Measurements from ENCODE around the gene PAX2. TPM values are rescaled to one million over a fixed set of nuclear protein-coding genes. Genes with fewer than 3 reads are reported as not detected.

PAX2 gene
- total and polyA plus RNA-seq, 2 of the 13 experiments (the other 11 are each of a cell fraction or from before 2014, with no cell fraction given): not detected

DNA sequence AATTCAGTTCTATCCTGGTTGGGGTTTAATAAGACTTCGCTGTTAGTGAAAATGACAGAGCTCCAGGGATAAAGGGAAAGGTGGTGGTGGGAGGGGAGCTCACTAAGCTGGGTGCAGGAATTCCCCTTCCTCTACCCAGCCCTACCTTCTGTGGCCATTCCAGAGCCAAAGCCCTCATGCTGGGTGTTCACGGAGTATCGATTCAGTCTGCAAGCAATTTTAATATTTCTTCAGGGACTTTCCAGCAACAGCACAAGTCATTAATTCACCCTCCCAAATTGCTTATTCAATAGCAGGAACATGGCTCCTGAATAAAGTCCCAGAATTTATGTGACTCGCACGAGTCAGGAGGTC lies 22.0 kb downstream of the PAX2 start:
- in situ Hi-C loops (cut with HindIII; ENCODE audit: extremely low pct_ligation_motif_present, low pct_unique_long_range_greater_than_20kb): no loop called here
- Histone ChIP-seq H3K27ac (ENCODE audit: extremely low read length, insufficient read depth, low read length) (no peak overlapping the region), H3K36me3 (replicated peaks in 1 of 2; ENCODE audit: control insufficient read depth in 1 of 2, insufficient read depth in 2 of 2, low read length in 2 of 2) (no peaks in the 10 kb centered on the region), H3K4me2 (ENCODE audit: low read depth, low read length) (no peak overlapping the region), H3K4me1 (ENCODE audit: insufficient read depth, low read length) (no peaks in the 10 kb centered on the region), H3K27me3 (ENCODE audit: control insufficient read depth in 1 of 2, insufficient read depth in 2 of 2, low read length in 2 of 2) (peaks cover 1 to 10% of the 10 kb centered on the region in 2 experiments; a peak in 3 of 5 replicates), H3K4me3 (replicated peaks in 1 of 3; ENCODE audit: insufficient read depth in 1 of 3, low read depth in 2 of 3, low read length in 3 of 3) (no peak overlapping the region), H4K20me1 (ENCODE audit: insufficient read depth, low read length) (no peaks in the 10 kb centered on the region), H3K9me3 (ENCODE audit: low read length) (no peaks in the 10 kb centered on the region), H3K9ac (ENCODE audit: insufficient read depth, low read depth, low read length) (no peak overlapping the region), H3K79me2 (ENCODE audit: insufficient read depth, low read length) (no peaks in the 10 kb centered on the region), H2AFZ (ENCODE audit: low read length) (no peak overlapping the region)
- 35% methylated on average over 5 of the region's 5 CpGs for WGBS (ENCODE audit: low lambda C conversion rate)
- FAIRE-seq: no peak
- no TSS peak for BruUV-seq (replicated peaks)
- ChIA-PET POLR2A (no interaction called here), CTCF (ENCODE audit: low intra/inter-chr PET ratio, low total read pairs) (no interaction called here)
- no peak; the same call in 2 of the 3 replicates for ATAC-seq
- DNase-seq (ENCODE audit: low spot score): no peak
- intact Hi-C loops (cut with micrococcal nuclease; ENCODE audit: unreplicated experiment): no loop called here
- TF ChIP-seq AGO2 (optimal IDR thresholded peaks at IDR 0.05; ENCODE audit: low read depth, low read length) (no peak), CEBPG (CRISPR knock-in tag; IDR thresholded peaks at IDR 0.05) (no peak), SMARCC2 (IDR thresholded peaks at IDR 0.05) (no peak), ZNF337 (CRISPR knock-in tag; IDR thresholded peaks at IDR 0.05; ENCODE audit: borderline replicate concordance, low read depth) (no peak), THYN1 (CRISPR knock-in tag; IDR thresholded peaks at IDR 0.05; ENCODE audit: borderline replicate concordance, low read depth) (no peak), TEAD2 (CRISPR knock-in tag; IDR thresholded peaks at IDR 0.05) (no peak), ZNF614 (CRISPR knock-in tag; IDR thresholded peaks at IDR 0.05; ENCODE audit: borderline replicate concordance) (no peak), ZFP36L2 (CRISPR knock-in tag; IDR thresholded peaks at IDR 0.05) (no peak), MIER2 (CRISPR knock-in tag; IDR thresholded peaks at IDR 0.05) (no peak), ZNF543 (CRISPR knock-in tag; IDR thresholded peaks at IDR 0.05) (no peak)
- TF ChIP-seq, protein P1, sequence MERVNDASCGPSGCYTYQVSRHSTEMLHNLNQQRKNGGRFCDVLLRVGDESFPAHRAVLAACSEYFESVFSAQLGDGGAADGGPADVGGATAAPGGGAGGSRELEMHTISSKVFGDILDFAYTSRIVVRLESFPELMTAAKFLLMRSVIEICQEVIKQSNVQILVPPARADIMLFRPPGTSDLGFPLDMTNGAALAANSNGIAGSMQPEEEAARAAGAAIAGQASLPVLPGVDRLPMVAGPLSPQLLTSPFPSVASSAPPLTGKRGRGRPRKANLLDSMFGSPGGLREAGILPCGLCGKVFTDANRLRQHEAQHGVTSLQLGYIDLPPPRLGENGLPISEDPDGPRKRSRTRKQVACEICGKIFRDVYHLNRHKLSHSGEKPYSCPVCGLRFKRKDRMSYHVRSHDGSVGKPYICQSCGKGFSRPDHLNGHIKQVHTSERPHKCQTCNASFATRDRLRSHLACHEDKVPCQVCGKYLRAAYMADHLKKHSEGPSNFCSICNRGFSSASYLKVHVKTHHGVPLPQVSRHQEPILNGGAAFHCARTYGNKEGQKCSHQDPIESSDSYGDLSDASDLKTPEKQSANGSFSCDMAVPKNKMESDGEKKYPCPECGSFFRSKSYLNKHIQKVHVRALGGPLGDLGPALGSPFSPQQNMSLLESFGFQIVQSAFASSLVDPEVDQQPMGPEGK (CRISPR knock-in tag; IDR thresholded peaks at IDR 0.05): no peak
- TF ChIP-seq, protein P2, sequence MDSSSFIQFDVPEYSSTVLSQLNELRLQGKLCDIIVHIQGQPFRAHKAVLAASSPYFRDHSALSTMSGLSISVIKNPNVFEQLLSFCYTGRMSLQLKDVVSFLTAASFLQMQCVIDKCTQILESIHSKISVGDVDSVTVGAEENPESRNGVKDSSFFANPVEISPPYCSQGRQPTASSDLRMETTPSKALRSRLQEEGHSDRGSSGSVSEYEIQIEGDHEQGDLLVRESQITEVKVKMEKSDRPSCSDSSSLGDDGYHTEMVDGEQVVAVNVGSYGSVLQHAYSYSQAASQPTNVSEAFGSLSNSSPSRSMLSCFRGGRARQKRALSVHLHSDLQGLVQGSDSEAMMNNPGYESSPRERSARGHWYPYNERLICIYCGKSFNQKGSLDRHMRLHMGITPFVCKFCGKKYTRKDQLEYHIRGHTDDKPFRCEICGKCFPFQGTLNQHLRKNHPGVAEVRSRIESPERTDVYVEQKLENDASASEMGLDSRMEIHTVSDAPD (CRISPR knock-in tag; IDR thresholded peaks at IDR 0.05): no peak
- TF ChIP-seq, protein P3, sequence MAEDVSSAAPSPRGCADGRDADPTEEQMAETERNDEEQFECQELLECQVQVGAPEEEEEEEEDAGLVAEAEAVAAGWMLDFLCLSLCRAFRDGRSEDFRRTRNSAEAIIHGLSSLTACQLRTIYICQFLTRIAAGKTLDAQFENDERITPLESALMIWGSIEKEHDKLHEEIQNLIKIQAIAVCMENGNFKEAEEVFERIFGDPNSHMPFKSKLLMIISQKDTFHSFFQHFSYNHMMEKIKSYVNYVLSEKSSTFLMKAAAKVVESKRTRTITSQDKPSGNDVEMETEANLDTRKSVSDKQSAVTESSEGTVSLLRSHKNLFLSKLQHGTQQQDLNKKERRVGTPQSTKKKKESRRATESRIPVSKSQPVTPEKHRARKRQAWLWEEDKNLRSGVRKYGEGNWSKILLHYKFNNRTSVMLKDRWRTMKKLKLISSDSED (CRISPR knock-in tag; IDR thresholded peaks at IDR 0.05): no peak
- TF ChIP-seq, protein P4, sequence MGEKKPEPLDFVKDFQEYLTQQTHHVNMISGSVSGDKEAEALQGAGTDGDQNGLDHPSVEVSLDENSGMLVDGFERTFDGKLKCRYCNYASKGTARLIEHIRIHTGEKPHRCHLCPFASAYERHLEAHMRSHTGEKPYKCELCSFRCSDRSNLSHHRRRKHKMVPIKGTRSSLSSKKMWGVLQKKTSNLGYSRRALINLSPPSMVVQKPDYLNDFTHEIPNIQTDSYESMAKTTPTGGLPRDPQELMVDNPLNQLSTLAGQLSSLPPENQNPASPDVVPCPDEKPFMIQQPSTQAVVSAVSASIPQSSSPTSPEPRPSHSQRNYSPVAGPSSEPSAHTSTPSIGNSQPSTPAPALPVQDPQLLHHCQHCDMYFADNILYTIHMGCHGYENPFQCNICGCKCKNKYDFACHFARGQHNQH (CRISPR knock-in tag; IDR thresholded peaks at IDR 0.05): no peak
- TF ChIP-seq, protein P5, sequence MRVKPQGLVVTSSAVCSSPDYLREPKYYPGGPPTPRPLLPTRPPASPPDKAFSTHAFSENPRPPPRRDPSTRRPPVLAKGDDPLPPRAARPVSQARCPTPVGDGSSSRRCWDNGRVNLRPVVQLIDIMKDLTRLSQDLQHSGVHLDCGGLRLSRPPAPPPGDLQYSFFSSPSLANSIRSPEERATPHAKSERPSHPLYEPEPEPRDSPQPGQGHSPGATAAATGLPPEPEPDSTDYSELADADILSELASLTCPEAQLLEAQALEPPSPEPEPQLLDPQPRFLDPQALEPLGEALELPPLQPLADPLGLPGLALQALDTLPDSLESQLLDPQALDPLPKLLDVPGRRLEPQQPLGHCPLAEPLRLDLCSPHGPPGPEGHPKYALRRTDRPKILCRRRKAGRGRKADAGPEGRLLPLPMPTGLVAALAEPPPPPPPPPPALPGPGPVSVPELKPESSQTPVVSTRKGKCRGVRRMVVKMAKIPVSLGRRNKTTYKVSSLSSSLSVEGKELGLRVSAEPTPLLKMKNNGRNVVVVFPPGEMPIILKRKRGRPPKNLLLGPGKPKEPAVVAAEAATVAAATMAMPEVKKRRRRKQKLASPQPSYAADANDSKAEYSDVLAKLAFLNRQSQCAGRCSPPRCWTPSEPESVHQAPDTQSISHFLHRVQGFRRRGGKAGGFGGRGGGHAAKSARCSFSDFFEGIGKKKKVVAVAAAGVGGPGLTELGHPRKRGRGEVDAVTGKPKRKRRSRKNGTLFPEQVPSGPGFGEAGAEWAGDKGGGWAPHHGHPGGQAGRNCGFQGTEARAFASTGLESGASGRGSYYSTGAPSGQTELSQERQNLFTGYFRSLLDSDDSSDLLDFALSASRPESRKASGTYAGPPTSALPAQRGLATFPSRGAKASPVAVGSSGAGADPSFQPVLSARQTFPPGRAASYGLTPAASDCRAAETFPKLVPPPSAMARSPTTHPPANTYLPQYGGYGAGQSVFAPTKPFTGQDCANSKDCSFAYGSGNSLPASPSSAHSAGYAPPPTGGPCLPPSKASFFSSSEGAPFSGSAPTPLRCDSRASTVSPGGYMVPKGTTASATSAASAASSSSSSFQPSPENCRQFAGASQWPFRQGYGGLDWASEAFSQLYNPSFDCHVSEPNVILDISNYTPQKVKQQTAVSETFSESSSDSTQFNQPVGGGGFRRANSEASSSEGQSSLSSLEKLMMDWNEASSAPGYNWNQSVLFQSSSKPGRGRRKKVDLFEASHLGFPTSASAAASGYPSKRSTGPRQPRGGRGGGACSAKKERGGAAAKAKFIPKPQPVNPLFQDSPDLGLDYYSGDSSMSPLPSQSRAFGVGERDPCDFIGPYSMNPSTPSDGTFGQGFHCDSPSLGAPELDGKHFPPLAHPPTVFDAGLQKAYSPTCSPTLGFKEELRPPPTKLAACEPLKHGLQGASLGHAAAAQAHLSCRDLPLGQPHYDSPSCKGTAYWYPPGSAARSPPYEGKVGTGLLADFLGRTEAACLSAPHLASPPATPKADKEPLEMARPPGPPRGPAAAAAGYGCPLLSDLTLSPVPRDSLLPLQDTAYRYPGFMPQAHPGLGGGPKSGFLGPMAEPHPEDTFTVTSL (CRISPR knock-in tag; IDR thresholded peaks at IDR 0.05; ENCODE audit: borderline replicate concordance): no peak

All from HepG2 (cell line).